HCT116 (cell line): ENCODE data around the gene TEAD1.

Experiments
- ATF3 ChIP-seq: IDR thresholded peaks from 2 replicates; pipeline ENCODE4 v1.6.1; 2012
- CEBPB ChIP-seq: IDR thresholded peaks from 2 replicates; pipeline ENCODE4 v1.6.1; 2012; ENCODE audit warnings: low read depth
- ELF1 ChIP-seq: IDR thresholded peaks from 2 replicates; pipeline ENCODE4 v1.6.1; 2012; ENCODE audit warnings: low read depth, borderline replicate concordance
- EZH2 ChIP-seq: fragments of 200-600 bp; sonication (generic); IDR thresholded peaks from 2 replicates; pipeline ENCODE4 v1.6.1; 2017; ENCODE audit warnings: antibody characterized with exemption, mixed run types
- EZH2phosphoT487 ChIP-seq: fragments of 200-600 bp; IDR thresholded peaks from 2 replicates; pipeline ENCODE4 v1.6.1; 2018; ENCODE audit warnings: antibody characterized with exemption, borderline replicate concordance
- FOSL1 ChIP-seq: IDR thresholded peaks from 2 replicates; pipeline ENCODE4 v1.6.1; 2012; ENCODE audit warnings: low read depth
- JUND ChIP-seq: IDR thresholded peaks from 2 replicates; pipeline ENCODE4 v1.6.1; 2012
- POLR2A ChIP-seq: IDR thresholded peaks from 2 replicates; pipeline ENCODE4 v1.7.0; 2011; ENCODE audit warnings: borderline replicate concordance; ENCODE audit not compliant: insufficient read depth, insufficient read length; ENCODE audit errors: extremely low read depth
- POLR2AphosphoS5 ChIP-seq: IDR thresholded peaks from 2 replicates; pipeline ENCODE4 v1.6.1; 2011; ENCODE audit warnings: mild to moderate bottlenecking, low read depth, low read length, moderate library complexity
- ZNF274 ChIP-seq: fragments of 200-500 bp; sonication (Bioruptor generic); IDR thresholded peaks from 2 replicates; pipeline ENCODE4 v1.6.1; 2014; ENCODE audit warnings: mild to moderate bottlenecking, low read depth, low read length, inconsistent platforms
- TF ChIP-seq, protein P1 (sequence below), 3 experiments: fragments of 200-600 bp in 1 of 3; sonication (generic) in 1 of 3; IDR thresholded peaks in 2 of 3; conservative IDR thresholded peaks in 1 of 3; 2 replicates each; pipeline ENCODE4 v1.5.1; 2012 to 2017; ENCODE audit warnings: low read depth in 2 of 3, low read length in 2 of 3, antibody characterized with exemption in 1 of 3, borderline replicate concordance in 1 of 3, control low read depth in 1 of 3, mild to moderate bottlenecking in 1 of 3, mixed read lengths in 1 of 3, mixed run types in 1 of 3, moderate library complexity in 1 of 3; ENCODE audit not compliant: insufficient read depth in 1 of 3
- TF ChIP-seq, protein P2 (sequence below): IDR thresholded peaks from 2 replicates; pipeline ENCODE4 v1.6.1; 2012; ENCODE audit warnings: low read depth

- TF ChIP-seq POLR2AphosphoS5 (no peak), JUND (no peak), EZH2 (no peak), ELF1 (no peak), ZNF274 (no peak), FOSL1 (no peak), POLR2A (no peak), ATF3 (no peak), CEBPB (no peak), EZH2phosphoT487 (no peak)
- TF ChIP-seq, protein P1, sequence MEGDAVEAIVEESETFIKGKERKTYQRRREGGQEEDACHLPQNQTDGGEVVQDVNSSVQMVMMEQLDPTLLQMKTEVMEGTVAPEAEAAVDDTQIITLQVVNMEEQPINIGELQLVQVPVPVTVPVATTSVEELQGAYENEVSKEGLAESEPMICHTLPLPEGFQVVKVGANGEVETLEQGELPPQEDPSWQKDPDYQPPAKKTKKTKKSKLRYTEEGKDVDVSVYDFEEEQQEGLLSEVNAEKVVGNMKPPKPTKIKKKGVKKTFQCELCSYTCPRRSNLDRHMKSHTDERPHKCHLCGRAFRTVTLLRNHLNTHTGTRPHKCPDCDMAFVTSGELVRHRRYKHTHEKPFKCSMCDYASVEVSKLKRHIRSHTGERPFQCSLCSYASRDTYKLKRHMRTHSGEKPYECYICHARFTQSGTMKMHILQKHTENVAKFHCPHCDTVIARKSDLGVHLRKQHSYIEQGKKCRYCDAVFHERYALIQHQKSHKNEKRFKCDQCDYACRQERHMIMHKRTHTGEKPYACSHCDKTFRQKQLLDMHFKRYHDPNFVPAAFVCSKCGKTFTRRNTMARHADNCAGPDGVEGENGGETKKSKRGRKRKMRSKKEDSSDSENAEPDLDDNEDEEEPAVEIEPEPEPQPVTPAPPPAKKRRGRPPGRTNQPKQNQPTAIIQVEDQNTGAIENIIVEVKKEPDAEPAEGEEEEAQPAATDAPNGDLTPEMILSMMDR (IDR thresholded peaks at IDR 0.05 in 2 of 3, conservative IDR thresholded peaks at IDR 0.05 in 1 of 3; ENCODE audit: borderline replicate concordance in 1 of 3, insufficient read depth in 1 of 3, low read depth in 2 of 3, low read length in 2 of 3) = no peak
- TF ChIP-seq, protein P2, sequence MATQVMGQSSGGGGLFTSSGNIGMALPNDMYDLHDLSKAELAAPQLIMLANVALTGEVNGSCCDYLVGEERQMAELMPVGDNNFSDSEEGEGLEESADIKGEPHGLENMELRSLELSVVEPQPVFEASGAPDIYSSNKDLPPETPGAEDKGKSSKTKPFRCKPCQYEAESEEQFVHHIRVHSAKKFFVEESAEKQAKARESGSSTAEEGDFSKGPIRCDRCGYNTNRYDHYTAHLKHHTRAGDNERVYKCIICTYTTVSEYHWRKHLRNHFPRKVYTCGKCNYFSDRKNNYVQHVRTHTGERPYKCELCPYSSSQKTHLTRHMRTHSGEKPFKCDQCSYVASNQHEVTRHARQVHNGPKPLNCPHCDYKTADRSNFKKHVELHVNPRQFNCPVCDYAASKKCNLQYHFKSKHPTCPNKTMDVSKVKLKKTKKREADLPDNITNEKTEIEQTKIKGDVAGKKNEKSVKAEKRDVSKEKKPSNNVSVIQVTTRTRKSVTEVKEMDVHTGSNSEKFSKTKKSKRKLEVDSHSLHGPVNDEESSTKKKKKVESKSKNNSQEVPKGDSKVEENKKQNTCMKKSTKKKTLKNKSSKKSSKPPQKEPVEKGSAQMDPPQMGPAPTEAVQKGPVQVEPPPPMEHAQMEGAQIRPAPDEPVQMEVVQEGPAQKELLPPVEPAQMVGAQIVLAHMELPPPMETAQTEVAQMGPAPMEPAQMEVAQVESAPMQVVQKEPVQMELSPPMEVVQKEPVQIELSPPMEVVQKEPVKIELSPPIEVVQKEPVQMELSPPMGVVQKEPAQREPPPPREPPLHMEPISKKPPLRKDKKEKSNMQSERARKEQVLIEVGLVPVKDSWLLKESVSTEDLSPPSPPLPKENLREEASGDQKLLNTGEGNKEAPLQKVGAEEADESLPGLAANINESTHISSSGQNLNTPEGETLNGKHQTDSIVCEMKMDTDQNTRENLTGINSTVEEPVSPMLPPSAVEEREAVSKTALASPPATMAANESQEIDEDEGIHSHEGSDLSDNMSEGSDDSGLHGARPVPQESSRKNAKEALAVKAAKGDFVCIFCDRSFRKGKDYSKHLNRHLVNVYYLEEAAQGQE = no peak
These were observed 10.6 kb downstream of the TEAD1 start for GRCh38 chr11:12684816-12685215.
